Hepatocyte (in vitro differentiated cells): ENCODE results near the gene CD81.

ENCODE experiments used
- EZH2 ChIP-seq: fragments of 200-600 bp; sonication (generic); IDR thresholded peaks from 2 replicates; pipeline ENCODE4 v1.6.1; 2016; ENCODE audit warnings: antibody characterized with exemption, mild to moderate bottlenecking, borderline replicate concordance
- EZH2phosphoT487 ChIP-seq: fragments of 200-600 bp; sonication (generic); IDR thresholded peaks from one replicate; pipeline ENCODE4 v1.6.1; 2018; ENCODE audit warnings: antibody characterized with exemption, mild to moderate bottlenecking, low read depth, moderate library complexity; ENCODE audit not compliant: unreplicated experiment, severe bottlenecking
- TF ChIP-seq, protein P1 (sequence below): fragments of 200-600 bp; sonication (generic); IDR thresholded peaks from 2 replicates; pipeline ENCODE4 v1.5.1; 2016; ENCODE audit warnings: antibody characterized with exemption, mild to moderate bottlenecking; ENCODE audit not compliant: poor library complexity

GRCh38 chr11:2361565-2361964 lies 15.5 kb upstream of the CD81 start:
- TF ChIP-seq, protein P1, sequence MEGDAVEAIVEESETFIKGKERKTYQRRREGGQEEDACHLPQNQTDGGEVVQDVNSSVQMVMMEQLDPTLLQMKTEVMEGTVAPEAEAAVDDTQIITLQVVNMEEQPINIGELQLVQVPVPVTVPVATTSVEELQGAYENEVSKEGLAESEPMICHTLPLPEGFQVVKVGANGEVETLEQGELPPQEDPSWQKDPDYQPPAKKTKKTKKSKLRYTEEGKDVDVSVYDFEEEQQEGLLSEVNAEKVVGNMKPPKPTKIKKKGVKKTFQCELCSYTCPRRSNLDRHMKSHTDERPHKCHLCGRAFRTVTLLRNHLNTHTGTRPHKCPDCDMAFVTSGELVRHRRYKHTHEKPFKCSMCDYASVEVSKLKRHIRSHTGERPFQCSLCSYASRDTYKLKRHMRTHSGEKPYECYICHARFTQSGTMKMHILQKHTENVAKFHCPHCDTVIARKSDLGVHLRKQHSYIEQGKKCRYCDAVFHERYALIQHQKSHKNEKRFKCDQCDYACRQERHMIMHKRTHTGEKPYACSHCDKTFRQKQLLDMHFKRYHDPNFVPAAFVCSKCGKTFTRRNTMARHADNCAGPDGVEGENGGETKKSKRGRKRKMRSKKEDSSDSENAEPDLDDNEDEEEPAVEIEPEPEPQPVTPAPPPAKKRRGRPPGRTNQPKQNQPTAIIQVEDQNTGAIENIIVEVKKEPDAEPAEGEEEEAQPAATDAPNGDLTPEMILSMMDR, result no peak
- TF ChIP-seq EZH2phosphoT487, result no peak
- TF ChIP-seq EZH2, result no peak
